K562 (cell line): Measurements from ENCODE around the gene PARK7. TPM values are rescaled to one million over a fixed set of nuclear protein-coding genes. Genes with fewer than 3 reads are reported as not detected.
A peak's percentile ranks its signal among the peaks of the same experiment; 100 is the strongest.

Source experiments
- CEBPG ChIP-seq, 3 experiments: fragments of 200-800 bp in 1 of 3; sonication (Bioruptor generic) in 1 of 3; sonication (generic) in 1 of 3; formaldehyde crosslinking in 1 of 3; IDR thresholded peaks in 2 of 3; conservative IDR thresholded peaks in 1 of 3; 2 replicates each; pipeline versions ENCODE4 v1.6.1 to v1.8.0; 2016 to 2022; ENCODE audit warnings: missing compliant biosample characterization in 2 of 3, missing genetic modification characterization in 2 of 3, mild to moderate bottlenecking in 1 of 3, missing genetic modification reagents in 1 of 3
- EHMT2 ChIP-seq: fragments of 450-650 bp; IDR thresholded peaks from 2 replicates; pipeline ENCODE4 v1.6.1; 2018; ENCODE audit warnings: antibody characterized with exemption
- ELF1 ChIP-seq: fragments of 200-800 bp; sonication (Bioruptor generic); IDR thresholded peaks from 2 replicates; pipeline ENCODE4 v1.6.1; 2016; ENCODE audit warnings: missing genetic modification characterization, missing compliant biosample characterization
- JUND ChIP-seq, 2 experiments: IDR thresholded peaks; 2 replicates in 1 of 2; 3 replicates in 1 of 2; pipeline ENCODE4 v1.6.1; 2011; ENCODE audit warnings: borderline replicate concordance in 2 of 2, low read depth in 2 of 2, low read length in 2 of 2, improper control_type of control experiment in 1 of 2, missing biosample characterization in 1 of 2, missing genetic modification characterization in 1 of 2, missing genetic modification reagents in 1 of 2
- REST ChIP-seq, 2 experiments: fragments of 450-650 bp; formaldehyde crosslinking in 1 of 2; IDR thresholded peaks; 2 replicates each; pipeline versions ENCODE4 v1.4.0 to v1.6.1; 2014 to 2020; ENCODE audit warnings: mild to moderate bottlenecking in 2 of 2, borderline replicate concordance in 1 of 2, low read depth in 1 of 2
- polyA plus RNA-seq, 8 experiments: library from polyadenylated mRNA; depleted of rRNA in 4 of 8; stranded (reverse) in 5 of 8; unstranded in 3 of 8; fragments of >200 nt; fragmentation: Nextera tagmentation in 2 of 8; fragmentation: Illumina TruSeq in 1 of 8; extraction: Ambion mirVana in 2 of 8; extraction: Trizol in 1 of 8; gene quantifications; 2 replicates each; pipeline versions ENCODE4 v1.2.1 to v1.2.3, GENCODE V29; 2011 to 2014; ENCODE audit warnings: inconsistent platforms in 1 of 8, missing spikeins in 1 of 8
- total RNA-seq, 7 experiments: library from RNA; depleted of rRNA in 6 of 7; stranded (reverse); fragments of >200 nt in 6 of 7; fragmentation: Illumina TruSeq in 2 of 7; extraction: Trizol in 2 of 7; gene quantifications; 2 replicates each; pipeline versions ENCODE4 v1.2.1 to v1.2.3, GENCODE V29; 2011 to 2021; ENCODE audit warnings: low replicate concordance in 1 of 7
- TF ChIP-seq, protein P1 (sequence below), 2 experiments: fragments of 450-650 bp in 1 of 2; sonication (generic) in 1 of 2; formaldehyde crosslinking in 1 of 2; IDR thresholded peaks in 1 of 2; conservative IDR thresholded peaks in 1 of 2; 2 replicates each; pipeline versions ENCODE4 v1.6.1 to v1.8.1; 2016 to 2023; ENCODE audit warnings: mild to moderate bottlenecking in 2 of 2, moderate library complexity in 2 of 2, inconsistent platforms in 1 of 2, missing genetic modification reagents in 1 of 2
- TF ChIP-seq, protein P2 (sequence below): fragments of 450-650 bp; IDR thresholded peaks from 2 replicates; pipeline ENCODE4 v1.6.1; 2016

Gene PARK7
- total and polyA plus RNA-seq, 9 of the 15 experiments (the other 6 are each of a cell fraction or from before 2014, with no cell fraction given), result 374 to 1,298 (median 484) TPM

GRCh38 chr1:7930645-7931445, 30.7 kb upstream of the PARK7 start (continued):
- TF ChIP-seq, protein P1, sequence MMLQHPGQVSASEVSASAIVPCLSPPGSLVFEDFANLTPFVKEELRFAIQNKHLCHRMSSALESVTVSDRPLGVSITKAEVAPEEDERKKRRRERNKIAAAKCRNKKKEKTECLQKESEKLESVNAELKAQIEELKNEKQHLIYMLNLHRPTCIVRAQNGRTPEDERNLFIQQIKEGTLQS (IDR thresholded peaks at IDR 0.05), result peak; percentile 91
- TF ChIP-seq, protein P1 (CRISPR knock-in tag; conservative IDR thresholded peaks at IDR 0.05), result no peak
- TF ChIP-seq ELF1 (tag) (peak; percentile 35; the same call in 1 of the 2 replicates), CEBPG (CRISPR knock-in tag; IDR thresholded peaks at IDR 0.05) (no peak), CEBPG (tag; conservative IDR thresholded peaks at IDR 0.05 in 1 of 2, IDR thresholded peaks at IDR 0.05 in 1 of 2) (peak in 1 of 2 experiments; percentile 65; a peak in 2 of 4 replicates), REST (IDR thresholded peaks at IDR 0.05; ENCODE audit: borderline replicate concordance) (peak; percentile 54), REST (CRISPR knock-in tag; IDR thresholded peaks at IDR 0.05; ENCODE audit: low read depth) (no peak), EHMT2 (peak; percentile 50; the same call in 1 of the 2 replicates), JUND (IDR thresholded peaks at IDR 0.05; ENCODE audit: borderline replicate concordance, low read depth, low read length) (no peak), JUND (tag; IDR thresholded peaks at IDR 0.05; ENCODE audit: borderline replicate concordance, low read depth, low read length) (peak; percentile 70; the same call in 1 of the 3 replicates)
- TF ChIP-seq, protein P2, sequence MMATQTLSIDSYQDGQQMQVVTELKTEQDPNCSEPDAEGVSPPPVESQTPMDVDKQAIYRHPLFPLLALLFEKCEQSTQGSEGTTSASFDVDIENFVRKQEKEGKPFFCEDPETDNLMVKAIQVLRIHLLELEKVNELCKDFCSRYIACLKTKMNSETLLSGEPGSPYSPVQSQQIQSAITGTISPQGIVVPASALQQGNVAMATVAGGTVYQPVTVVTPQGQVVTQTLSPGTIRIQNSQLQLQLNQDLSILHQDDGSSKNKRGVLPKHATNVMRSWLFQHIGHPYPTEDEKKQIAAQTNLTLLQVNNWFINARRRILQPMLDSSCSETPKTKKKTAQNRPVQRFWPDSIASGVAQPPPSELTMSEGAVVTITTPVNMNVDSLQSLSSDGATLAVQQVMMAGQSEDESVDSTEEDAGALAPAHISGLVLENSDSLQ, result peak; percentile 49
- TF ChIP-seq, all 486 proteins: peak for 12
